AG04450 (cell line): ENCODE results near the gene NANOS1. TPM values are rescaled to one million over a fixed set of nuclear protein-coding genes. Genes with fewer than 3 reads are reported as not detected.

Source experiments
- CTCF ChIA-PET: fragments of 300-600, 350-600 bp; formaldehyde crosslinking; extraction: SDS; loops from one replicate; lab custom pipeline; 2022; ENCODE audit warnings: antibody characterized with exemption, inconsistent platforms; lab: Charles Lee
- POLR2A ChIA-PET: fragments of 350-600 bp; formaldehyde crosslinking; extraction: SDS; loops from one replicate; lab custom pipeline; 2021; ENCODE audit warnings: antibody characterized with exemption, inconsistent platforms; lab: Yijun Ruan, JAX
- DNase-seq: peaks from one replicate; pipeline ENCODE4 v3.0.0-alpha.2; 2011; ENCODE audit warnings: low read depth, low spot score
- H3K27ac ChIP-seq: one replicate; pipeline ENCODE4 v1.5.1; 2012; ENCODE audit warnings: low read depth, low read length, control low read depth
- H3K27me3 ChIP-seq: one replicate; pipeline ENCODE4 v1.6.0; 2012; ENCODE audit warnings: low read length; ENCODE audit not compliant: control insufficient read depth, insufficient read depth
- H3K4me3 ChIP-seq: 2 replicates; pipeline ENCODE4 v1.5.1; 2011; ENCODE audit warnings: mild to moderate bottlenecking, low read depth, low read length, control low read depth
- H3K9me3 ChIP-seq: 2 replicates; pipeline ENCODE4 v1.5.1; 2012; ENCODE audit warnings: low read length; ENCODE audit not compliant: control insufficient read depth, insufficient read depth
- polyA plus RNA-seq: library from polyadenylated mRNA; depleted of rRNA; stranded (reverse); fragments of >200 nt; gene quantifications from 2 replicates; pipeline ENCODE4 v1.2.3, GENCODE V29; 2011
- TF ChIP-seq, protein P1 (sequence below): IDR thresholded peaks from 2 replicates; pipeline ENCODE4 v1.5.1; 2011; ENCODE audit warnings: low read depth, low read length, control low read depth, inconsistent platforms

The NANOS1 gene
- polyA plus RNA-seq, 1 experiment: 0.95 TPM

DNA sequence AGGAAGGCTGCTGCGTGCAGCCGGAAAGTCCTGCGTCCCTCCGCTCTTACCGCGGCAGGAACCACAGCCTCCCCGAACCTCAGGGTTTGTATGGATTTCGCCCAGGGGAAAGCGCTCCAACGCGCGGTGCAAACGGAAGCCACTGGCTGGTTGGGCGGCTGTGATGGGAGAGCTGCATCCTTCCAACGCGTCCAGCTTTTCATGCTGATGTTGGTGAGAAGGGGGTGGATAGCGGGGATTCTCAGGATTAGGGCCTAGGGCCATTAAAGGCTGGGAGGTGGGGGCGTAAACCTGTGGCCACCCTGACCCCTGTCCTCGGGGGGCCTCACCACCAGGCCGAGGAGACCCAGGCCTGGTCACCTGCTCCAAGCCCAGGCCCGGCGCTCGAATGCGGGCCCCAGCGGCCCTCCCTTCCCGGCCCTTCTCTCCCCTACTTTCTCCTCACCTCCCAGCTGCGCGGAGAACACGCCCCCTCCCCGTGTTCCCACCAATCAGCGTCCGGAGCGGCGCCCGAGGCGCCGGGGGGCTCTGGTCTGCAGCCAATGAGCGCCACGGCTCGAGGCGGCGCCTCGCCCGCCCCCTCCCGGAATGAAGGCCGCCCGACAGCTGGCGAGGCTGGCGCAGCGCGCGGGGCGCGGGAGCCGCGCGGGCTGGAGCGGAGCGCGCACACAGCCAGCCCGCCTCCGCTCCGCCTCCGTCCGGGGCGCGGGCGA is 458 bp upstream of the NANOS1 start:
- CTCF ChIA-PET: interaction anchor here (0.6 kb wide), 1 partner anchor 59 kb away, joined by 3 read pairs; no protein-coding TSS in a partner anchor
- DNase-seq: peak; percentile 44
- no peak overlapping the region for H3K27ac ChIP-seq
- TF ChIP-seq, protein P1, sequence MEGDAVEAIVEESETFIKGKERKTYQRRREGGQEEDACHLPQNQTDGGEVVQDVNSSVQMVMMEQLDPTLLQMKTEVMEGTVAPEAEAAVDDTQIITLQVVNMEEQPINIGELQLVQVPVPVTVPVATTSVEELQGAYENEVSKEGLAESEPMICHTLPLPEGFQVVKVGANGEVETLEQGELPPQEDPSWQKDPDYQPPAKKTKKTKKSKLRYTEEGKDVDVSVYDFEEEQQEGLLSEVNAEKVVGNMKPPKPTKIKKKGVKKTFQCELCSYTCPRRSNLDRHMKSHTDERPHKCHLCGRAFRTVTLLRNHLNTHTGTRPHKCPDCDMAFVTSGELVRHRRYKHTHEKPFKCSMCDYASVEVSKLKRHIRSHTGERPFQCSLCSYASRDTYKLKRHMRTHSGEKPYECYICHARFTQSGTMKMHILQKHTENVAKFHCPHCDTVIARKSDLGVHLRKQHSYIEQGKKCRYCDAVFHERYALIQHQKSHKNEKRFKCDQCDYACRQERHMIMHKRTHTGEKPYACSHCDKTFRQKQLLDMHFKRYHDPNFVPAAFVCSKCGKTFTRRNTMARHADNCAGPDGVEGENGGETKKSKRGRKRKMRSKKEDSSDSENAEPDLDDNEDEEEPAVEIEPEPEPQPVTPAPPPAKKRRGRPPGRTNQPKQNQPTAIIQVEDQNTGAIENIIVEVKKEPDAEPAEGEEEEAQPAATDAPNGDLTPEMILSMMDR: no peak
- POLR2A ChIA-PET: interaction anchor here (0.9 to 1.5 kb wide), 3 partner anchors 12 to 274 kb away, joined by 3 to 10 read pairs (median 3); partner anchors contain the start of gene CACUL1
- H3K27me3 ChIP-seq: peaks cover 3% of the 10 kb centered on the region
- H3K4me3 ChIP-seq: peak overlapping the region; percentile 54
- no peaks in the 10 kb centered on the region for H3K9me3 ChIP-seq

DNA sequence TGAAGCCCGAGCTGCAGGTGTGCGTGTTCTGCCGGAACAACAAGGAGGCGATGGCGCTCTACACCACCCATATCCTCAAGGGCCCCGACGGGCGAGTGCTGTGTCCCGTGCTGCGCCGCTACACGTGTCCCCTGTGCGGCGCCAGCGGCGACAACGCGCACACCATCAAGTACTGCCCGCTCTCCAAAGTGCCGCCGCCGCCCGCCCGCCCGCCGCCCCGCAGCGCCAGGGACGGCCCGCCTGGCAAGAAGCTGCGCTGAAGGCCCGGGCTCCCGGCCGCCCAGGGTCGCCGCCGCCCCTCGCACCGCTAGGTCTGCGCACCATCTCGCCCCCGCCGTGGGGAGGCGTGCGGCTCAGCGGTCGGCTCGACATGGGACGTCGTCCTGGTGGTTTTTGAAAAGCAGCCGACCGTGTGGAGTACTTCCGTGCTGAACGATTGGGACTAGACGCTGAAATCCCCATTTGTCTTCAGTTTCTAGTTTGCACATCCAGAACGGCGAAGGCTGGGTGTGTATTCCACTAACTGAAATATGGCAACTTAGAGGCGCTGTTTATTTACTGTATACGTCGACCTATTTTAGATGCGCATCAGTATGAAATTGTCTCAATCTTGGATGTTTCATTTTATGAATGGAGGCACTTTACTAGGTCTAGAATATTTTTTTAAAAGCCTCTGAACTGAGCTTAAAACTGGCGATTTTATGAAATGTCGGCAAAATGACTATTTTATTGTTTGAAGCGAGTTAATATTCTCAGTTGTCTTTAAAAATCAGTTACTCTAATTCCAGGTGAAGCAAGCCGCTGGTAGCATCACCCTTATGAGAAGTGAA is 1.1 kb downstream of the NANOS1 start:
- Histone ChIP-seq H3K4me3 (peak overlapping the region; percentile 51), H3K27me3 (peaks cover 3% of the 10 kb centered on the region), H3K9me3 (no peaks in the 10 kb centered on the region), H3K27ac (no peak overlapping the region)
- ChIA-PET POLR2A (interaction anchor here (0.5 to 2.5 kb wide), 4 partner anchors 24 to 543 kb away, joined by 3 to 9 read pairs (median 5); partner anchors contain the start of gene CACUL1), CTCF (interaction anchor here (0.5 to 1.5 kb wide), 4 partner anchors 22 to 462 kb away, joined by 3 to 4 read pairs (median 3); no protein-coding TSS in a partner anchor)
- DNase-seq: no peak
- TF ChIP-seq, protein P1: no peak

DNA sequence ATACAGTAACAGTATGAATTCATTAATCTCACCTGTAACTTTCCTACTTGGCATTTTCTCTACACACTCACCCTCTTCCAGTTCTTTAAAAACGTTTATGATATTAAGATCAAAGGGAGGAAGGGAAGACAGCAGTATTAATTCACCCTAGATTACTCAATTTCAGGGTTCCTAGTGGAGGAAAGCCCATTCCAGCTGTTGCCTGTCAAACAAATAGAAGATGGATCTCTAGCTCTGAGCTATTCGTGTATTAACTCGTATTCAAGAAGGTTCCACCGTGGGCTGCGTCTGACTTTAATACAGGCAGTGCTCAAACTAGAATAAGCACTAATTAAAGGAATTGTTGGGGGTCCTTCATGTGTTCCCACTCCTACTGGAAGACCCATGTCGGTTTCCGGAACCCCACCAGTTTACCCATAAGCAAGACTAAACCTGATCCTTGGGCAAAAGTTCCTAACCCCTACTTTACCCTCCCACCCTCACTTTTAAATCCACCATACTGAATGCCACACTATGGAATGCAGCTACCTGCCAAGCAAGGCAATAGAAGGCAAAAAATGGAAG is 2.1 kb downstream of the NANOS1 start:
- H3K9me3 ChIP-seq: no peaks in the 10 kb centered on the region
- TF ChIP-seq, protein P1: no peak
- POLR2A ChIA-PET: interaction anchor here (0.5 to 2.5 kb wide), 4 partner anchors 25 to 542 kb away, joined by 3 to 9 read pairs (median 6); no protein-coding TSS in a partner anchor
- H3K27ac ChIP-seq: no peak overlapping the region
- CTCF ChIA-PET: interaction anchor here (0.6 to 1.5 kb wide), 4 partner anchors 21 to 463 kb away, joined by 3 to 4 read pairs (median 4); no protein-coding TSS in a partner anchor
- H3K27me3 ChIP-seq: peaks cover 3% of the 10 kb centered on the region
- H3K4me3 ChIP-seq: no peak overlapping the region
- DNase-seq: no peak

DNA sequence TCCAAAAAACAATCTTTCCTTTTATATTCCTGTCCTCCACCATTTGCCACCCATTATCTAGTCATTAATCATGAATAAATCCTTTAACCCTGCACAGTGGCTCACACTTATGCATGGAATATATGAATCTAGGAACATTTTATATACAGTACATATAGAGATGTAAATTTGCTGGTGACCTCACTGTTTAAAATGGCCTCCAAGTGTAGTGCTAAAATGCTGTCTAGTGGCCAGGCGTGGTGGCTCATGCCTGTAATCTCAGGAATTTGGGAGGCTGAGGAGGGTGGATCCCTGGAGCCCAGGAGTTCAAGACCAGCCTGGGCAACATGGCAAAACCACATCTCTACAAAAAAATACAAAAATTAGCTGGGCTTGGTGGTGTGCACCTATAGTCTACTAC is 9.6 kb downstream of the NANOS1 start:
- TF ChIP-seq, protein P1: no peak
- Histone ChIP-seq H3K27ac (no peak overlapping the region), H3K4me3 (no peak overlapping the region), H3K27me3 (no peaks in the 10 kb centered on the region), H3K9me3 (no peaks in the 10 kb centered on the region)
- DNase-seq: no peak
- ChIA-PET POLR2A (no interaction called here), CTCF (interaction anchor here (0.5 kb wide), 1 partner anchor 37 kb away, joined by 3 read pairs; no protein-coding TSS in a partner anchor)
